H9 (cell line): ENCODE results near the gene IQCM. TPM values are rescaled to one million over a fixed set of nuclear protein-coding genes. Genes with fewer than 3 reads are reported as not detected.

Experiments used
- DNase-seq: peaks from one replicate; pipeline ENCODE4 v3.0.0-alpha.2; 2017
- H2AFZ ChIP-seq: one replicate; pipeline ENCODE4 v1.6.1; 2013; ENCODE audit warnings: mild to moderate bottlenecking, low read length, control low read depth, moderate library complexity
- H2AK5ac ChIP-seq: 2 replicates; pipeline ENCODE4 v1.6.1; 2013; ENCODE audit warnings: low read length, control low read depth, mixed read lengths; ENCODE audit not compliant: insufficient read length
- H2BK120ac ChIP-seq: one replicate; pipeline ENCODE4 v1.6.1; 2013; ENCODE audit warnings: low read depth, mild to moderate bottlenecking, low read length, control low read depth, inconsistent platforms; ENCODE audit not compliant: poor library complexity, severe bottlenecking
- H2BK12ac ChIP-seq: 2 replicates; pipeline ENCODE4 v1.6.1; 2013; ENCODE audit warnings: low read length, control low read depth, mixed read lengths, low read depth; ENCODE audit not compliant: insufficient read length
- H2BK15ac ChIP-seq: 2 replicates; pipeline ENCODE4 v1.6.1; 2013; ENCODE audit warnings: low read depth, low read length, control low read depth
- H2BK20ac ChIP-seq: one replicate; pipeline ENCODE4 v1.6.1; 2013; ENCODE audit warnings: low read depth, mild to moderate bottlenecking, low read length, control low read depth, inconsistent platforms; ENCODE audit not compliant: poor library complexity, severe bottlenecking
- H2BK5ac ChIP-seq: 2 replicates; pipeline ENCODE4 v1.6.1; 2013; ENCODE audit warnings: low read length, control low read depth, mixed read lengths; ENCODE audit not compliant: insufficient read length
- H3K14ac ChIP-seq: 2 replicates; pipeline ENCODE4 v1.6.1; 2013; ENCODE audit warnings: low read length, control low read depth; ENCODE audit not compliant: insufficient read depth
- H3K18ac ChIP-seq: 2 replicates; pipeline ENCODE4 v1.6.1; 2013; ENCODE audit warnings: low read depth, mild to moderate bottlenecking, mixed read lengths, low read length, control low read depth; ENCODE audit not compliant: insufficient read length
- H3K23ac ChIP-seq: 2 replicates; pipeline ENCODE4 v1.6.1; 2013; ENCODE audit warnings: low read length, control low read depth, mixed read lengths, low read depth; ENCODE audit not compliant: insufficient read length
- H3K23me2 ChIP-seq: 2 replicates; pipeline ENCODE4 v1.6.1; 2013; ENCODE audit warnings: low read depth, mild to moderate bottlenecking, mixed read lengths, low read length, control low read depth; ENCODE audit not compliant: insufficient read length, poor library complexity, severe bottlenecking
- H3K27ac ChIP-seq: 2 replicates; pipeline ENCODE4 v1.5.1; 2013; ENCODE audit warnings: low read length, control low read depth, mixed read lengths, low read depth; ENCODE audit not compliant: insufficient read length
- H3K27me3 ChIP-seq: 2 replicates; pipeline ENCODE4 v1.6.1; 2013; ENCODE audit warnings: low read length, control low read depth, inconsistent platforms; ENCODE audit not compliant: insufficient read depth
- H3K4ac ChIP-seq: 2 replicates; pipeline ENCODE4 v1.6.1; 2013; ENCODE audit warnings: low read depth, mild to moderate bottlenecking, control low read depth, inconsistent platforms, low read length, moderate library complexity
- H3K4me1 ChIP-seq: 2 replicates; pipeline ENCODE4 v1.6.1; 2013; ENCODE audit warnings: low read length, control low read depth, inconsistent platforms; ENCODE audit not compliant: insufficient read depth
- H3K4me2 ChIP-seq: 2 replicates; pipeline ENCODE4 v1.6.1; 2013; ENCODE audit warnings: low read length, control low read depth, mixed read lengths; ENCODE audit not compliant: insufficient read length, insufficient read depth
- H3K56ac ChIP-seq: 2 replicates; pipeline ENCODE4 v1.6.1; 2013; ENCODE audit warnings: low read depth, mild to moderate bottlenecking, mixed read lengths, low read length, control low read depth; ENCODE audit not compliant: insufficient read length
- H3K79me1 ChIP-seq: 2 replicates; pipeline ENCODE4 v1.6.1; 2013; ENCODE audit warnings: low read depth, mild to moderate bottlenecking, moderate library complexity, low read length, control low read depth, inconsistent platforms; ENCODE audit not compliant: insufficient read depth, poor library complexity, severe bottlenecking
- H3K79me2 ChIP-seq: 2 replicates; pipeline ENCODE4 v1.6.1; 2013; ENCODE audit warnings: low read length, control low read depth, inconsistent platforms; ENCODE audit not compliant: insufficient read depth
- H3K9ac ChIP-seq: 2 replicates; pipeline ENCODE4 v1.6.1; 2013; ENCODE audit warnings: low read length, control low read depth, mixed read lengths; ENCODE audit not compliant: insufficient read length; ENCODE audit errors: extremely low read depth
- H3K9me3 ChIP-seq: one replicate; pipeline ENCODE4 v1.6.1; 2013; ENCODE audit warnings: low read depth, low read length, inconsistent platforms; ENCODE audit not compliant: control insufficient read depth
- H3T11ph ChIP-seq: one replicate; pipeline ENCODE4 v1.6.1; 2013; ENCODE audit warnings: mild to moderate bottlenecking, low read length, control low read depth, inconsistent platforms
- H4K20me1 ChIP-seq: one replicate; pipeline ENCODE4 v1.6.1; 2013; ENCODE audit not compliant: control insufficient read depth, insufficient read length, insufficient read depth
- H4K5ac ChIP-seq: 2 replicates; pipeline ENCODE4 v1.6.1; 2013; ENCODE audit warnings: low read depth, mild to moderate bottlenecking, mixed read lengths, low read length, control low read depth; ENCODE audit not compliant: insufficient read length
- H4K8ac ChIP-seq: replicated peaks from 2 replicates; pipeline ENCODE4 v1.6.1; 2013; ENCODE audit warnings: low read length, control low read depth, mixed read lengths, low read depth; ENCODE audit not compliant: insufficient read length
- H4K91ac ChIP-seq: 2 replicates; pipeline ENCODE4 v1.6.1; 2013; ENCODE audit warnings: low read depth, mild to moderate bottlenecking, moderate library complexity, mixed read lengths, low read length, control low read depth; ENCODE audit not compliant: insufficient read length
- H3K27ac Mint-ChIP-seq, 3 experiments: 2 replicates in 2 of 3; 3 replicates in 1 of 3; pipeline ENCODE4 v1.8.0; 2020 to 2021; ENCODE audit warnings: mixed read lengths in 3 of 3, mild to moderate bottlenecking in 1 of 3, moderate library complexity in 1 of 3
- H3K27me3 Mint-ChIP-seq: 2 replicates; pipeline ENCODE4 v1.8.0; 2021; ENCODE audit warnings: low read depth, mild to moderate bottlenecking, moderate library complexity, mixed read lengths
- H3K36me3 Mint-ChIP-seq, 3 experiments: 2 replicates in 2 of 3; 3 replicates in 1 of 3; pipeline ENCODE4 v1.8.0; 2020 to 2021; ENCODE audit warnings: low read depth in 3 of 3, mixed read lengths in 3 of 3; ENCODE audit not compliant: insufficient read depth in 1 of 3
- H3K4me1 Mint-ChIP-seq, 2 experiments: 2 replicates each; pipeline ENCODE4 v1.8.0; 2020; ENCODE audit warnings: mixed read lengths in 2 of 2
- H3K4me3 Mint-ChIP-seq, 2 experiments: 2 replicates in 1 of 2; 3 replicates in 1 of 2; pipeline ENCODE4 v1.8.0; 2020 to 2021; ENCODE audit warnings: mild to moderate bottlenecking in 2 of 2, mixed read lengths in 2 of 2, moderate library complexity in 1 of 2
- H3K9me3 Mint-ChIP-seq, 2 experiments: 2 replicates in 1 of 2; 3 replicates in 1 of 2; pipeline ENCODE4 v1.8.0; 2020; ENCODE audit warnings: mild to moderate bottlenecking in 2 of 2, mixed read lengths in 2 of 2, moderate library complexity in 1 of 2
- CTCF ChIP-seq: fragments of 200-600 bp; sonication (generic); conservative IDR thresholded peaks from 3 replicates; pipeline ENCODE4 v1.8.0; 2021; ENCODE audit warnings: antibody characterized with exemption, mild to moderate bottlenecking
- WGBS: extraction: QIAGEN DNeasy Blood & Tissue Kit; methylation state at CpG from one replicate; pipeline ENCODE4 v1.1.7; 2013; ENCODE audit warnings: missing lambda C conversion rate, low lambda C conversion rate, mixed read lengths; ENCODE audit not compliant: insufficient read length; ENCODE audit errors: extremely low coverage; 5-methylcytosine and 5-hydroxymethylcytosine counted together
- total RNA-seq: library from RNA; stranded (reverse); gene quantifications from 2 replicates; pipeline ENCODE4 v1.2.1, GENCODE V29; 2021

Gene IQCM
- total RNA-seq, 1 experiment from 2014 or later = 0.15 TPM

GRCh38 chr4:149328161-149328560, 487.5 kb downstream of the IQCM start:
- H3K9me3 ChIP-seq = no peaks in the 10 kb centered on the region
- WGBS = no CpG with 5 or more reads among the region's 3 CpGs

More at GRCh38 chr4:149328161-149328560, 487.5 kb downstream of the IQCM start:
- no peak for DNase-seq
- Histone ChIP-seq H2BK15ac (no peak overlapping the region), H3K4me1 (no peaks in the 10 kb centered on the region), H3K79me2 (no peaks in the 10 kb centered on the region), H4K91ac (no peak overlapping the region), H4K8ac (no peak overlapping the region), H3K4ac (no peak overlapping the region), H4K20me1 (no peaks in the 10 kb centered on the region), H3K9ac (no peak overlapping the region), H3K14ac (no peak overlapping the region), H3K4me2 (no peak overlapping the region), H3K56ac (no peak overlapping the region), H2AK5ac (no peak overlapping the region), H3K27ac (no peak overlapping the region), H2BK120ac (no peak overlapping the region), H2BK20ac (no peak overlapping the region), H2BK5ac (no peak overlapping the region), H3T11ph (no peak overlapping the region), H3K18ac (no peak overlapping the region), H2BK12ac (no peak overlapping the region), H3K27me3 (no peaks in the 10 kb centered on the region), H2AFZ (no peak overlapping the region), H3K23ac (no peak overlapping the region), H3K79me1 (no peaks in the 10 kb centered on the region), H3K23me2 (no peaks in the 10 kb centered on the region), H4K5ac (no peak overlapping the region)
- H3K4me3 Mint-ChIP-seq = no peak overlapping the region
- no peaks in the 10 kb centered on the region for H3K4me1 Mint-ChIP-seq
- no peaks in the 10 kb centered on the region for H3K27me3 Mint-ChIP-seq
- H3K9me3 Mint-ChIP-seq = peaks cover 17 to 28% of the 10 kb centered on the region in 2 experiments
- no peak for TF ChIP-seq CTCF
- no peak overlapping the region for H3K27ac Mint-ChIP-seq
- H3K36me3 Mint-ChIP-seq = peaks cover under 1 to 12% (median 10%) of the 10 kb centered on the region in 3 experiments; a peak in 6 of 7 replicates
